ENCODE results near the gene SDC1. TPM values are rescaled to one million over a fixed set of nuclear protein-coding genes. Genes with fewer than 3 reads are reported as not detected.
"Not testable (repeated sequence)": the region's sequence is repeated elsewhere in the genome, so short reads cannot be mapped to it uniquely, and the experiment has no call there.

SDC1 gene
- total and polyA plus RNA-seq, 11 donors = 0.15 to 2.2 (median 0.36) TPM; not detected in 1

GRCh38 chr2:20249170-20249569, 24.2 kb upstream of the SDC1 start:
- H3K27ac ChIP-seq = no peak overlapping the region
- TF ChIP-seq CTCF (IDR thresholded peaks at IDR 0.05) (no peak), POLR2A (IDR thresholded peaks at IDR 0.05) (no peak)
- whole genome bisulfite sequencing, 4 donors = 87 to 94% (median 93%) methylated on average over 6 of the region's 6 CpGs
- intact Hi-C loops (cut with DNase I) = no loop called here
- DNase-seq (no peak), ATAC-seq (no peak)
- H3K27me3 ChIP-seq = no peaks in the 10 kb centered on the region
- H3K4me1 ChIP-seq = no peaks in the 10 kb centered on the region
- peaks cover 0 to 82% (median 69%) of the 10 kb centered on the region in 9 donors for H3K36me3 ChIP-seq
- no peak overlapping the region for H3K4me3 ChIP-seq
- H3K9me3 ChIP-seq = no peaks in the 10 kb centered on the region

- Histone ChIP-seq H3K4me1 (peaks cover 0 to 2% (median 0%) of the 10 kb centered on the region in 12 donors), H3K4me3 (no peak overlapping the region), H3K9me3 (no peaks in the 10 kb centered on the region), H3K36me3 (peaks cover 0 to 61% (median 48%) of the 10 kb centered on the region in 9 donors), H3K27ac (no peak overlapping the region), H3K27me3 (no peaks in the 10 kb centered on the region)
- intact Hi-C loops (cut with DNase I) = no loop called here
- WGBS, 4 donors = 96 to 100% (median 97%) methylated on average over 1 of the region's 1 CpG
- no peak for TF ChIP-seq CTCF (IDR thresholded peaks at IDR 0.05)
- TF ChIP-seq POLR2A (IDR thresholded peaks at IDR 0.05) = no peak
- ATAC-seq (peak in 1 of 4 donors; percentile 29), DNase-seq (no peak)
Observed at GRCh38 chr2:20247084-20247483, 22.2 kb upstream of the SDC1 start.

- H3K27me3 ChIP-seq; DNase-seq; H3K9me3 ChIP-seq; intact Hi-C loops (cut with DNase I); ATAC-seq; H3K27ac ChIP-seq; H3K4me1 ChIP-seq; H3K4me3 ChIP-seq: not testable (repeated sequence)
- H3K36me3 ChIP-seq = peaks cover 0 to 26% (median 13%) of the 10 kb centered on the region in 9 donors
- WGBS, 4 donors = 94 to 97% (median 95%) methylated on average over 5 of the region's 5 CpGs
Observed at GRCh38 chr2:20243637-20244036, 18.7 kb upstream of the SDC1 start.

- ATAC-seq = peak in 1 of 4 donors; percentile 13
Observed at GRCh38 chr2:20242727-20243377, 17.9 kb upstream of the SDC1 start.

More at GRCh38 chr2:20242727-20243377, 17.9 kb upstream of the SDC1 start:
- H3K27me3 ChIP-seq = peaks cover 0 to 12% (median 0%) of the 10 kb centered on the region in 9 donors
- H3K4me1 ChIP-seq = peaks cover 0 to 4% (median 0%) of the 10 kb centered on the region in 12 donors
- peaks cover 0 to 5% (median 0%) of the 10 kb centered on the region in 12 donors for H3K9me3 ChIP-seq
- no peak for DNase-seq
- no peak overlapping the region for H3K27ac ChIP-seq
- peaks cover 0 to 19% (median 10%) of the 10 kb centered on the region in 9 donors for H3K36me3 ChIP-seq
- WGBS, 4 donors = 70 to 78% (median 76%) methylated on average over 9 of the region's 9 CpGs
- no peak for TF ChIP-seq POLR2A (IDR thresholded peaks at IDR 0.05)
- TF ChIP-seq CTCF (IDR thresholded peaks at IDR 0.05) = no peak
- H3K4me3 ChIP-seq = no peak overlapping the region
- intact Hi-C loops (cut with DNase I) = no loop called here
